MM.1S (cell line): ENCODE measurements around the gene KCNIP3.

Source experiments
- DNase-seq: peaks from one replicate; pipeline ENCODE4 v3.0.0-alpha.2; 2015
- H2AFZ ChIP-seq: fragments of 300-600 bp; sonication (generic); 2 replicates; pipeline ENCODE4 v1.6.0; 2016; ENCODE audit warnings: antibody characterized with exemption, low read length
- H3F3A ChIP-seq: fragments of 300-600 bp; sonication (generic); 2 replicates; pipeline ENCODE4 v1.6.1; 2016; ENCODE audit warnings: mild to moderate bottlenecking, antibody characterized with exemption, low read length, moderate library complexity, mixed read lengths; ENCODE audit not compliant: insufficient read depth
- H3K27ac ChIP-seq: fragments of 300-600 bp; sonication (generic); 2 replicates; pipeline ENCODE4 v1.5.1; 2016; ENCODE audit warnings: mild to moderate bottlenecking, low read length
- H3K27me3 ChIP-seq: fragments of 300-600 bp; sonication (generic); replicated peaks from 2 replicates; pipeline ENCODE4 v1.6.0; 2016; ENCODE audit warnings: low read length; ENCODE audit not compliant: insufficient read depth
- H3K36me3 ChIP-seq: fragments of 300-600 bp; sonication (generic); replicated peaks from 2 replicates; pipeline ENCODE4 v1.6.1; 2016; ENCODE audit warnings: mild to moderate bottlenecking, low read length, mixed read lengths; ENCODE audit not compliant: insufficient read depth
- H3K4me1 ChIP-seq: fragments of 300-600 bp; sonication (generic); 2 replicates; pipeline ENCODE4 v1.6.1; 2016; ENCODE audit warnings: low read length, mixed read lengths
- H3K4me2 ChIP-seq: fragments of 300-600 bp; sonication (generic); 2 replicates; pipeline ENCODE4 v1.6.0; 2016; ENCODE audit warnings: low read depth, low read length
- H3K4me3 ChIP-seq: fragments of 300-600 bp; sonication (generic); 2 replicates; pipeline ENCODE4 v1.5.1; 2016; ENCODE audit warnings: low read length, mixed read lengths
- H3K79me2 ChIP-seq: fragments of 300-600 bp; sonication (generic); 2 replicates; pipeline ENCODE4 v1.6.1; 2016; ENCODE audit warnings: mixed run types, low read length, mixed read lengths
- H3K9ac ChIP-seq: fragments of 300-600 bp; sonication (generic); 2 replicates; pipeline ENCODE4 v1.6.1; 2016; ENCODE audit warnings: low read length, mixed read lengths
- H3K9me2 ChIP-seq: fragments of 300-600 bp; sonication (generic); replicated peaks from 2 replicates; pipeline ENCODE4 v1.6.1; 2016; ENCODE audit warnings: mild to moderate bottlenecking, low read length, mixed read lengths; ENCODE audit not compliant: insufficient read depth
- H3K9me3 ChIP-seq: fragments of 300-600 bp; sonication (generic); replicated peaks from 2 replicates; pipeline ENCODE4 v1.6.1; 2016; ENCODE audit warnings: mild to moderate bottlenecking, low read length, mixed read lengths; ENCODE audit not compliant: insufficient read depth
- H4K20me1 ChIP-seq: fragments of 300-600 bp; sonication (generic); 2 replicates; pipeline ENCODE4 v1.6.1; 2016; ENCODE audit warnings: mild to moderate bottlenecking, low read length, moderate library complexity, mixed read lengths; ENCODE audit not compliant: insufficient read depth
- EZH2 ChIP-seq: fragments of 300-600 bp; sonication (generic); optimal IDR thresholded peaks from 2 replicates; pipeline ENCODE3; 2017; ENCODE audit warnings: low read depth, mild to moderate bottlenecking, antibody characterized with exemption, low read length, mixed read lengths
- EZH2phosphoT487 ChIP-seq: fragments of 300-600 bp; sonication (generic); IDR thresholded peaks from 2 replicates; pipeline ENCODE4 v1.6.1; 2018; ENCODE audit warnings: antibody characterized with exemption, low read length
- TF ChIP-seq, protein P1 (sequence below): fragments of 300-600 bp; sonication (generic); IDR thresholded peaks from 2 replicates; pipeline ENCODE4 v1.5.1; 2016; ENCODE audit warnings: antibody characterized with exemption, low read length, mixed read lengths

The KCNIP3 gene

DNA sequence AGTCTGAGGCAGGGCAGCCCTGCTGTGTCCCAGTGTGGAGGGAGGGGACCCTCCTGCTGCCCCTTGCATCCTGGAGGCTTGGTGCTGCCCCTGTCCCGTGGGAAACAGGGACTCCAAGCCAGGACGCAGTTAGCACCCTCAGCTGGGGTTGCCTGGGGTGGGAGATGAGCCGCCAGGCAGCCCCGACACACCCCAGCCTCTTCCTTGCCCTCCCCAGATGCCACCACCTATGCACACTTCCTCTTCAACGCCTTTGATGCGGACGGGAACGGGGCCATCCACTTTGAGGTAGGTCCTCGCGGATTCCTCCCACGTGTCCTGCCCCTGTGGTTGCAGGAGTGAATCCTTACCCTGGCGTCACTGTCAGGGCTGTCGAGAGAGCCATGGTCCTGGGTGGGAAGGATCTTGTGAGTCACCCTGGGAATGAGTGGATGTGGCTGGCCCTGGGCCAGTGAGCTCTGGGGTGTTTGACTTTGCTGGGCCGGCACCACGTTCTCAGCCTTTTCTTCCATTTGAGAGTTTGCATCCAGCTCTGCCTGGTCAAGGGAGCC, 77.8 kb downstream of the KCNIP3 start:
- no peak overlapping the region for H3K9ac ChIP-seq
- no peaks in the 10 kb centered on the region for H3F3A ChIP-seq
- H3K4me2 ChIP-seq, result no peak overlapping the region
- H3K79me2 ChIP-seq, result no peaks in the 10 kb centered on the region
- DNase-seq, result no peak
- H3K4me1 ChIP-seq, result no peaks in the 10 kb centered on the region
- H3K27ac ChIP-seq, result no peak overlapping the region
- H3K9me3 ChIP-seq, result no peaks in the 10 kb centered on the region
- no peaks in the 10 kb centered on the region for H3K36me3 ChIP-seq
- H3K27me3 ChIP-seq, result peaks cover 10% of the 10 kb centered on the region
- TF ChIP-seq EZH2phosphoT487, result no peak
- no peak for TF ChIP-seq EZH2
- TF ChIP-seq, protein P1, sequence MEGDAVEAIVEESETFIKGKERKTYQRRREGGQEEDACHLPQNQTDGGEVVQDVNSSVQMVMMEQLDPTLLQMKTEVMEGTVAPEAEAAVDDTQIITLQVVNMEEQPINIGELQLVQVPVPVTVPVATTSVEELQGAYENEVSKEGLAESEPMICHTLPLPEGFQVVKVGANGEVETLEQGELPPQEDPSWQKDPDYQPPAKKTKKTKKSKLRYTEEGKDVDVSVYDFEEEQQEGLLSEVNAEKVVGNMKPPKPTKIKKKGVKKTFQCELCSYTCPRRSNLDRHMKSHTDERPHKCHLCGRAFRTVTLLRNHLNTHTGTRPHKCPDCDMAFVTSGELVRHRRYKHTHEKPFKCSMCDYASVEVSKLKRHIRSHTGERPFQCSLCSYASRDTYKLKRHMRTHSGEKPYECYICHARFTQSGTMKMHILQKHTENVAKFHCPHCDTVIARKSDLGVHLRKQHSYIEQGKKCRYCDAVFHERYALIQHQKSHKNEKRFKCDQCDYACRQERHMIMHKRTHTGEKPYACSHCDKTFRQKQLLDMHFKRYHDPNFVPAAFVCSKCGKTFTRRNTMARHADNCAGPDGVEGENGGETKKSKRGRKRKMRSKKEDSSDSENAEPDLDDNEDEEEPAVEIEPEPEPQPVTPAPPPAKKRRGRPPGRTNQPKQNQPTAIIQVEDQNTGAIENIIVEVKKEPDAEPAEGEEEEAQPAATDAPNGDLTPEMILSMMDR, result no peak
- no peaks in the 10 kb centered on the region for H4K20me1 ChIP-seq
- no peak overlapping the region for H3K4me3 ChIP-seq
- no peaks in the 10 kb centered on the region for H3K9me2 ChIP-seq
- no peak overlapping the region for H2AFZ ChIP-seq

DNA sequence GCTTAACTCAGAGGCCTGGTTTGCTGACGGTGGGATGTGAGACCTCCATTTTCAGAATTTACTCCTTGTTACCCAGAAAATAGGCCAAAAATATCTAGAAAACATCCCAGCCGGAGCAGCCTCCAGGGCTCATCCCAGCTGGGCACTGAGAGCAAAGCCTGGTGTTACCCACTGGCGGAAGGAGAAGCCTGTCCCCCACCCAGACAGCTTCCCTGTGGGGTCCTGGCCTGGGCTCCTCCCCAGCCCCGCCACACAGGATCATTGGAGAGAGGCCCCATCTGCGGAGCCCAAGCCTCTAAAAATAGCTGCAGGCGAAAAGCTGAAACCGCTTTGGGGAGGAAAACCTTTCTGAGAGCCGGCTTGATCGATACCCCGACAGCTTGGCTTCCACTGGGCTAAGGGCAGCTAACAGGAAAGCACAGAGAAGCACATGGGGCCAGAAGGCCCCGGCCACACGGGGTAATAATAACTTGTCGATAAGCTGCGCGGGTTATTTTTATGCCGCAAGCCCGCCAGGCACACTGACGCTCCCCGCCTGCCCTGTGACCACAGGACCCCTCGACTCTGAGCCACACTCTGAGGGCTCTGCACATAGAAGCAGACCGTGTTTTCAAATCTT, 78.5 kb downstream of the KCNIP3 start:
- no peak for DNase-seq
- no peak for TF ChIP-seq EZH2phosphoT487
- TF ChIP-seq, protein P1, result no peak
- TF ChIP-seq EZH2, result no peak
- Histone ChIP-seq H3K4me2 (no peak overlapping the region), H3K27me3 (peaks cover 10% of the 10 kb centered on the region), H3K9ac (no peak overlapping the region), H3K27ac (no peak overlapping the region), H3K4me3 (no peak overlapping the region), H3K9me3 (no peaks in the 10 kb centered on the region), H3F3A (no peaks in the 10 kb centered on the region), H2AFZ (no peak overlapping the region), H3K79me2 (no peaks in the 10 kb centered on the region), H3K4me1 (no peaks in the 10 kb centered on the region), H4K20me1 (no peaks in the 10 kb centered on the region), H3K36me3 (no peaks in the 10 kb centered on the region), H3K9me2 (no peaks in the 10 kb centered on the region)

DNA sequence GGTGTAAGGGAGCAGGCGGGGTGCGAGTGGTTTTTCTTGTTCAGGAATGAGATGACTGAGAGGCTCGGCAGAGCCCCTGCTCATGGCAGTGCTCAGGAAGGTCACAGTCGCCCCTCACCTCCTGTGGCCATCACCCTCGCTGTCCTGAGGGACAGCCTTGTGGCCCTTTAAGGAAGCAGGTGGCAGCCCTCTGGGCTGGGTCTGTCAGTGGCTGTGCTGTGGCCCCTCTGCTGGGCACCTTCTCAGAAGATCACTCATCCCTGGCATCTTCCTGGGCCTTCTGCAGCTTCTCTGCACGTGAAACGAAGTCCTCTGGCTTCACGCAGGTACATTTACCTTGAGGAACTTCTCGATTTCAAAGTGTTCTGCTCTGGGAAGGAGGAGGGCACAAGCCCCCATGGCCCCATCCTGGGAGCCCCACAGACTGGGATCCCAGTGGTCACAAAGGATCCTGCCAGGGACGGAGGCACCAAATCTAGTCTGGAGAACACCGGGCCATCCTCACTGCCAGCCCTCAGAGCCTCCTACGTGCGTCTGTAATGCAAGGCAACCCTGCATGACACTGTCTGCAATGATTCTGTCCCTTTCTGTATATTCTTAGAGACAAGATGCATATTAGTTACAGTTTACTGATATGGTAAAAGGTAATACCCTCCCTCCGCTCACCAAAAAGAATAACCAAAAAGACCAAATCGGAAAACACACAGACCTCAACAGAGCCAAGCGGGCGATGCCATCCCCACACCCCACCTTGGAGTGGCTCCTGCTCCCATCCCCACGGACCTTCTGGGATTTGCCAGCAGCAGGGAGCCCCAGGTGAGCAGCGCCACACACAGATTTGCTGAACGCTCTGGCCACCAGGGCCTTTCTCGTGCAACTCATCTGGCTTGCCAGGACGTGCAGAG, 79.4 kb downstream of the KCNIP3 start:
- no peaks in the 10 kb centered on the region for H3K9me2 ChIP-seq
- TF ChIP-seq EZH2phosphoT487 (no peak), EZH2 (no peak)
- TF ChIP-seq, protein P1, result no peak
- H3K36me3 ChIP-seq, result no peaks in the 10 kb centered on the region
- H3K9me3 ChIP-seq, result no peaks in the 10 kb centered on the region
- no peak for DNase-seq
- no peak overlapping the region for H2AFZ ChIP-seq
- H3K27ac ChIP-seq, result no peak overlapping the region
- H3F3A ChIP-seq, result no peaks in the 10 kb centered on the region
- H3K4me2 ChIP-seq, result no peak overlapping the region
- no peaks in the 10 kb centered on the region for H3K4me1 ChIP-seq
- no peaks in the 10 kb centered on the region for H4K20me1 ChIP-seq
- peaks cover 10% of the 10 kb centered on the region for H3K27me3 ChIP-seq
- H3K9ac ChIP-seq, result no peak overlapping the region
- H3K4me3 ChIP-seq, result no peak overlapping the region
- H3K79me2 ChIP-seq, result no peaks in the 10 kb centered on the region
